ENCODE data around the gene ARF1.

The ARF1 gene

DNA sequence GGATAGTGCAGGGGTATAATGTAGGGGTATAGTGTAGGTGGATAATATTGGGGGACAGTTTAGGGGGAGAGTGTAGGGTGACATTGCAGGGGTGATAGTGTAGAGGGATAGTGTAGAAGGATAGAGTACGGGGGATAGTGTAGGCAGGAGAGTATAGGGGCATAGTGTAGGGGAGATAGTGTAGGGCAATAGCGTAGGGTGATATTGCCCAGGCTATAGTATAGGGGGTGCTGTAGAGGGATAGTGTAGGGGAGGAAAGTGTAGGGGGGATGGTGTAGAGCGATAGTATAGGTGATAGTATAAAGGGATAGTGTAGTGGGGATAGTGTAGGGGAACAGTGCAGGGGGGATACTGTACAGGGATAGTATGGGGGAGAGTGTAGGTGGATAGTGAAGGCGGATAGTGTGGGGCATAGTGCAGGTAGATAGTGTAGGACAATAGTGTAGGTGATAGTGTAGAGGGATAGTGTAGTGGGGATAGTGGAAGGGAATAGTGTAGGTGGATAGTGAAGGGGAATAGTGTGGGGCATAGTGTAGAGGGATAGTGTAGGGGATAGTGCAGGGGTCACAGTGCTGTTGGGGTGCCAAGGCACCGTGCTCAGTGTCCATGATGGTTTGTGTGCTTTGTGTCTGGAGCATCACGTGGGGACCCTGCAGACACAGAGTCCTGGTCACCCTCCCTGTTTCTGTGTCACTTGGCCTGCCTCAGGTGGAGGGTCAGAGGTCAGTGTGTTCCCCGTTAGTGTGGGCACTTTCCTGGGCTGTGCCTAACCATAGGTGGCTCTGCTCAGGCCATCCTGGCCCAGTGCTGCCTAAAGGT lies 10.5 kb upstream of the ARF1 start:
- no peak for DNase-seq

DNA sequence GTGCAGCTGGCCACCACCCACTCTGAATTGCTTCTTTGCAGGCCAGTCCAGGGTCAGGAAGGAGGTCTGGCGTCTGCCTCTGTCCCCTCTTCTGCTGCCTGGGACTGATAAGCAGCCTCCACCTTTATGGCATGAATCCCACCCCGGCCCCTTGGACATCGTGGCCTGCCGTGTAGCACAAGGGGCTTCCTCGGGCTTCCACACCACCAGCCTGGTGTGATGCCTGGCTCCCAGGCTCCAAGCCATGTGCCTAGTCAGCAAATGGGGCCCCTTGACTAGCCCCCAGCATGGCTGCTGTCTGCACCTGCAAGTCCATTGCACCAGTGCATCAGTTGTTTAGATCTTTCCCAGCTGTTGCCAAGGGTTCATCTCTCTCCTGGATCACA lies 9.9 kb upstream of the ARF1 start:
- DNase-seq, result no peak

DNA sequence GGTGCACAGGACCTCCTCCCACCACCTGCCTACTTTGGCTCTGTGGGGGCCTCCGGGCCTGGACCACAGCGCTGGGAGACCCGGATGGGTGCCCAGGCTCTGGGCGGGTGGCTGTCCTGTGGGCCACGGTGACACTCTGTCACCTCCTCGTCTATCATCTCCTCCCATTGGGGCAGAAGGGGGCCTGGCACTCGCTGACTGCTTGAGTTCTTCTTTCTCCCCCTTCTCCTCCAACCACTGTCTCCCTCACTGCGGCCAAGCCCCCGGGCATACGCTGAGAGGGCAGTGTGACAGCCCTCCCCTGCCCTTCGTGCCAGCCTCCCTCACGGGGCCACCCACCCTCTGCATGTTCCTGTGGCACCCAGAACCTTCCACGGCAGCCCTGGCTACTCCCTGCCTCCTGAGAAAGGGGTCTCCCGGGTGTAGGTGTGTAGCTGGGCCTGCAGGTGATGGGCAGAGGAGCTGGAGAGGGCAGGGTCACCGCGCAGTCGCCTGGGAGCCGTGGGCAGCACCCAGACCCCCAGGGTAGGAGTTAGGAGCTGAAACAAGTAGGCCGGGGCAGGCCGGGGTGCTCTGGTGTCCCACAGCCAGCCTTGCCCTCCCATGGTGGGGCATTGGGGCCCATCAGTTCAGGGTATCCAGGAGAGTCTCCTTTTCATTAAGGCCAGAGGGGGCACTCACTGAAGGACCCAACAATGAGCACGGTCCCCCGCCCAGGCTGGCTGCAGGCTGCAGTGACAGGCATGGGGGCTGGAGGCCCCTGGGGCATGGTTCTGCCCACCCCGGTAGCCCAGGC lies 9.2 kb upstream of the ARF1 start:
- peak in 1 of 5 experiments; percentile 1 for DNase-seq

DNA sequence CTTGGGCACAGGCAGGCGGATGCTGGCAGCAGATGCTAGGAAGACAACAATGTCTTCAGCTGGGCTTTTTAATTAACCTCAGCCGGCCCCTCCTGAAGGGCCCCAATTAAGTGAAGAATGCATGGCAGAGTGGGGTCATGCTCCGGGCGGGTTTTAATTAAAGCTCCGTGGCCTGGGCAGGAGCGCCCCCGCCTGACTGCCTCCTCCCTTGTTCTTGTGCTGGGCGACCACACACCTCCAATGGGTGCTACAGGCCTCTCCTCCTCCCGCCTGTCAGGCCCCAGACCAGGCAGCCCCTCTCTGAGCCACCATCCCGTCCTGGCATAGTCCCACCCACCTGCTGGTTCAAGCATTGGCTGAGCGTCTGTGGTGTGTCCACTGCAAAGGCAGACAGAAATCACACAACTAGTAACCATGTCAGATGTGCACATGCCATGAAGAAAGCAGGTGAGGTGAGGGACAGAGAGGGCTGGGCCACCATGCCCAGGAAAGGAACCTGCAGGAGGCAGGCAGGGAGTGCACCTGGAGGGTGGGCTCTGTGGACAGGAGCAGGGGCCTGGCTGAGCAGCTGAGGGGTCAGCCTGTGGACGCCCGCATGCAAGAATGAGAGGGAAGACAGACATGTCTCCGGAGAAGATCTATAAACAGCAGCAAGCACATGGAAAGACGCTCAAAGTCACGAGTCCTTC lies 8.5 kb upstream of the ARF1 start:
- DNase-seq, result peak in 1 of 5 experiments; percentile 1

- DNase-seq, result peak in 1 of 5 experiments; percentile 2
Measured at GRCh38 chr1:228074954-228075730, 7.4 kb upstream of the ARF1 start.

- no peak for DNase-seq
Measured at GRCh38 chr1:228075801-228076271, 6.7 kb upstream of the ARF1 start.

DNA sequence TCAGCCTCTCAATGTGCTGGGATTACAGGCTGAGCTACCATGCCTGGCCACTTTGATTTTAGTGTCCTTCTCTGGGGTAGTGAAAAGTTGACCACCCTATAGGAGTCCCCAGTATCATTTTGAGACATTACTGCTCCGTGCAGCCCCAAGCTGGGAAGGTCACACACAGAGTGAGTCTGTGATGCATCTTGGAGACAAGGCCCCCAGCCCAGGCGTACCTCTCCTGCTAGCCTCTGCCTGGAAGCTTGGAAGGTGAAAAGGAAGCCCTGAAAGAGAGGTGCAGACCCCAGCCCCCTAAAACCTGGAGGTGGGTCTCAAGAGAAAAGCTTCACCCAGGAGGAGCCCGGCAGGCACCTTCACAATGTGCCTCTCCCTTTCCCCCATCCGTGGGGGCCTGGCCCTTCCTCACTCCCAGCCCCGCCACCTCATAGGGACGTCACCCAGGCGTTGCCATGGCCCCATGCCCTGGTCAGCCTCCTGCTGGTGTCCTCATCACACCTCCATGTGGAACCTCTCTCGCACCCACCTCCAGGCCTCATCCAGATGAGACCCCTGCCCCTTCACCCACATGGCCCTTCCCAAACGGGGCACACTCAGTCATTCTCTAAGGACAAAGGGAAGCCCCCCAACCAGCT lies 5.6 kb upstream of the ARF1 start:
- DNase-seq, result peak in 1 of 5 experiments; percentile 3

- DNase-seq, result no peak
Measured at GRCh38 chr1:228077565-228078330, 4.8 kb upstream of the ARF1 start.

DNA sequence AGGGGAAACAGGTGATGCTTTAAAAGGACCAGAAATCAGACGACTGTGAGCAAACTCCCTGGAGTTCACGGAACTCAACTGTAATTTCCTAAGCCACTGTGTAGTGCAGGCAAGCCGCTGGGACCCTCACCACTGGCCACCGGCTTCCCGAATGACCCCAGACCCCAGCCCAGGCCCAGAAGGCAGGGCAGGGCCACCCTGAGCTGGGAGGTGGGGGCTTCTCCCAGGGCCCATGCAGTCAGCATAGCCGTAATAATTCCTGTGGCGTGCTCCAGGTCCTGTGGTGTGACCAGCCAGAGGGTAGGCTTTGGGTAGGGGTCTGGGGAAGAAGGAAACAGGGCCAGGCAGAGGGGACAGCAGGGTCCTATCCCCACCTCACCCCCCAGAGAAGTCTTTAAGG lies 3.5 kb upstream of the ARF1 start:
- no peak for DNase-seq

DNA sequence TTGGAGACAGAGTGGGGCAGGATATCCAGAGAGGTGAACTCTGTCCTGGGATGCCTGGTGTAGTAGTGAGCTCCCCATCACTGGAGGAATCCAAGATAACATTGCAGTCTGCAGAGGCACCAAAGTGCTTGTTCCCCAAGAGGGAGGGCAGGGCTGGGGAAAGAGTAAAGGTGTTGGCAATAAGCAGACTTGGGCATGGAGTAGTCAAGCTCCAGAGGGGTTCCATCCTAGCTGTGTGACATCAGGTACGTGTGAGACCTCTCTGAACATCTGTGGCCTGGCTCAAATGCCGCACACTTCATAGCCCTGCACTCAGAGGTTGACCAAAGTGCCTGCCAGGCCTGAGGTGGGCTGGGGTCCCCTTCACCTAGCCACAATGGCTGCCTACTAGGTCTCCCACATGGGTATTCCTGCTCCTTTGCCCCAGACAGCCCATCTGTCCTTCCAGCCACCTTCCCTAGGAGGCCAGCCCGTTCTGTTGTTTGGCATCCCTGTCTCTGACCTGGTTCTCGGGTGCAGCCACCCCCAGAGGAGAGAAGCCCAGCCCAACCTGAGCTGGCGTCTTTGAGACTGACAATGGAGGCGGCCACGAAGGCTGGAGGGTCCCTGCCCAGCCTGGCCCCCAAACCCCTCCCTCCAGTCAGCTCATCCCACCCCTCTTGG lies 2.8 kb upstream of the ARF1 start:
- peak in 1 of 5 experiments; percentile 2 for DNase-seq

- DNase-seq, result peak in 1 of 5 experiments; percentile 2
Measured at GRCh38 chr1:228081144-228081543, 1.4 kb upstream of the ARF1 start.

- peak in 1 of 5 experiments; percentile 35 for DNase-seq
Measured at GRCh38 chr1:228081578-228082213, 812 bp upstream of the ARF1 start.

- DNase-seq, result peak in 2 of 5 experiments; percentile 26 to 54
Measured at GRCh38 chr1:228082918-228083870, 686 bp downstream of the ARF1 start.

DNA sequence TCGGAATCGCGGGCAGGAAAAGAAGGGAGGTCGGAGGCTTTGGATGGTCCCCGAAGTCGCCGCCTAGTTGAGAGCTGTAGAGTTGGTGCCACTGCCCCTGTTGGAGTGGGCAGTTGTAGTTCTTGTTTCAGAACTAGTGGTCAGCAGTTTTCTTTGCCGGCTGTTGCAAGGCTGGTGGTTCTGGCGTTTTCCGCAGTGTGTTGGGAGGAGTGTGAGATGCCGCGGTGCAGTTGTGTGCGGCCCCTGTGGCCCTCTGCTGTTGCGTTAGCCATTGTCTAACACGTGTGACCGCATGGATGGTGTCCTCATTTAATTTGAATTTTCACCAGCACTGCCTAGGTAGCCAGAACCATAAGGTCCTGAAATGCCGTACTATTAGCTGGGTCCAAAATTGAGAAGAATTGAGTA lies 1.4 kb downstream of the ARF1 start:
- no peak for DNase-seq

DNA sequence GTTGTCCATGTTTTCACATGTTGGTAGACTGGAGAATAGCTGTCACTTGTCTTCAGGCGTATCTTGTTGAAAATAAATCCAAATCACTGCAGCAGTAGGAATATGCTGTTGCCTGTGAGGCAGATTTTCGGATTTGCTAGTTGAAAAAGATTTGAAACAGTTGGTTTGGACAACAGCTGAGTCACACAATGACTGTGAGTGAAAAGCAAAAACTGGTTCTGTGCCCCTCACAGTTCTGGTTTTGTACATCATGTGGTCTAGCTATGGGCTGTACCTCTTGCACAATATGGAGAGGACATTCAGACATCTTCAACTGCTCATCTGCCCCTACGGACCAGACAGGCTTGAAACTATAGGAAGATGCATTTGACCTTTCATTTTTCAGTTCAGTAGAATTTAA lies 1.8 kb downstream of the ARF1 start:
- peak in 1 of 5 experiments; percentile 41 for DNase-seq

DNA sequence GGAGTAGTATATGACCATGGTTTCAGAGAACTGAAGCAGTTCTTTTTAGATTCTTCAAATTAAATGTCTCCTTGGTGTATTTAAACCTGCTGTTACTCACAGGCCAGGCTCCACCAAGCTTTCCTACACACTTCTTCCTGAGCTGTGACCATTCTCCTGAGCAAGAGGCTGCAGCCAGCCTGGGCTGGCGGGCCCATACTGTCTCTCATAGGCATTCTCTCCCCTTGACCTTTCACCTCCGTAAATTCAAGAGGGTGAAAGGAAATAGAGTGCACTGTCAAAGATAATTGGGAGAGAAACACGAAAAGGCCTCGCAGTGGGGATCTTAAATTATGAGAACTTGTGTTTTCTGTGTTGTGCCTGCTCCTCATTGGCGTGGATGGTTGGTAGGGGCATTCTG lies 2.3 kb downstream of the ARF1 start:
- DNase-seq, result no peak

DNA sequence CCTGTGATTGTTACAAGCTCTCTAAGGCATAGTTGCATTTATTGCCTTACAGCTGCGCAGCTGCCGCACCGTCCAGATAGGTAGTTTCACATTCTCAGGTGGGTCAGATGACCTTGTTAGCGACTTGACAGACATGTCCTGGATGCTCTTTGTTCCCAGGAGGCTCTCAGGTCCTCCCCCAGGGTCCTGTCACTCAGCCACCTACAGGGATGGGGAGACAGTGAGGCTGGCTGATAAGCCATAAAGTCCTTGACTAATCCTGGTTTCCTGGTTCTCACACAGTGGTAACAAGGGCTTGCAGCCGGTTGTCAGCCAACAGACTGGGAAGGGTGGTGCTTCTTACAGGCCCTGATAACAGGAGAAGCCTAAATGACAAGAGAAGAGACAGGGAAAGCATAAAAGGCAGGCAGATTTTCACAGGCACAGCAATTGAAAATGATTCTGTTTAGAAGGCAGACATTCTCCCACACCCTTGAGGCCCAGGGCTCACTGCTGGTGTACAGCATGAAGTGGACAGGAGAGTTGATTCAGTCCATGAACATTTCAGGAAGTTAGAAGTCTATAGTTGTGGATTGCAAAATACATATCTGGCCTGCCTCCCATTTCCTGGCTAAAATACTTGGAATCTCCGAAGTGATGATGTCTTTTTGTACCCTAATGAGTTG lies 2.9 kb downstream of the ARF1 start:
- no peak for DNase-seq

DNA sequence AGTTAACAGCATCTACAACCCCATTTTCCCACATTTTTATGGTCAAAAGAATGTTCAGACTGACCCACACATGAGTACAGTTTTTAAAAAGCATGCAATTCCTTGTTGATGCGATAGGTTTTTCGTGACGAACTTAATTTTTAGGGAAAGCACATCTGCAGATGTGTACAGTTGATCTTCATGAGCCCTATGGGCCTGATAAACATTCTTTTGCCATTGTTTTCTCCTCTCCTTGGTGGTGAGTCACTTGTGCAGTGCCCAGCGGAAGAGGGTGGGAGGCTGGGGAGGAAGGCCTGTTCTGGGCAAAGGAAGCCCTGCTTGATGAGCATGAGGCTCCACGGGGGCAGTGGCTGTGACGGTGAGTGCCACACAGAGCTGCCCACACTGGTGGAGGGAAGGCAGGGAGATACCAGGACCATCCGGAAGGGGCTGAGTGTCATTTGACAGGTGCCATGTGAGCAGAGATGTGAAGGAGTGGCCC lies 5.3 kb downstream of the ARF1 start:
- DNase-seq, result peak in 1 of 5 experiments; percentile 6

Measured in T-helper 2 cell (primary cell).